Liver (tissue), 9 donors: ENCODE measurements around the gene ABCB4. TPM values are rescaled to one million over a fixed set of nuclear protein-coding genes. Genes with fewer than 3 reads are reported as not detected.

Source experiments
- DNase-seq: peaks from one replicate; pipeline ENCODE4 v3.0.0-alpha.2; 2017; ENCODE audit warnings: low spot score
- H3K27ac ChIP-seq, 2 donors: one replicate each; pipeline ENCODE4 v1.7.0; 2013; ENCODE audit warnings: inconsistent platforms in 2 of 2, low read length in 2 of 2, control low read depth in 1 of 2, low read depth in 1 of 2, mild to moderate bottlenecking in 1 of 2
- H3K27me3 ChIP-seq, 4 donors: one replicate each; pipeline versions ENCODE4 v1.6.1 to v1.7.0; 2013; ENCODE audit warnings: low read length in 3 of 4, inconsistent platforms in 1 of 4, mild to moderate bottlenecking in 1 of 4, moderate library complexity in 1 of 4; ENCODE audit not compliant: control insufficient read depth in 4 of 4, insufficient read depth in 4 of 4
- H3K36me3 ChIP-seq, 4 donors: one replicate each; pipeline versions ENCODE4 v1.6.1 to v1.7.0; 2013; ENCODE audit warnings: low read length in 3 of 4, mild to moderate bottlenecking in 3 of 4, low read depth in 1 of 4, moderate library complexity in 1 of 4; ENCODE audit not compliant: control insufficient read depth in 4 of 4, insufficient read depth in 3 of 4
- H3K4me1 ChIP-seq, 4 donors: one replicate each; pipeline versions ENCODE4 v1.6.1 to v1.7.0; 2013; ENCODE audit warnings: low read length in 3 of 4, mild to moderate bottlenecking in 3 of 4, moderate library complexity in 1 of 4; ENCODE audit not compliant: control insufficient read depth in 4 of 4, insufficient read depth in 4 of 4
- H3K4me3 ChIP-seq, 3 donors: one replicate each; pipeline versions ENCODE4 v1.6.1 to v1.7.0; 2013; ENCODE audit warnings: low read length in 3 of 3, control low read depth in 1 of 3, low read depth in 1 of 3, mild to moderate bottlenecking in 1 of 3
- H3K9ac ChIP-seq, 2 donors: one replicate each; pipeline ENCODE4 v1.7.0; 2013; ENCODE audit warnings: low read length in 2 of 2, mild to moderate bottlenecking in 2 of 2, moderate library complexity in 2 of 2, control low read depth in 1 of 2, low read depth in 1 of 2
- H3K9me3 ChIP-seq, 4 donors: one replicate each; pipeline versions ENCODE4 v1.6.1 to v1.7.0; 2013; ENCODE audit warnings: low read length in 3 of 4; ENCODE audit not compliant: control insufficient read depth in 4 of 4
- CTCF ChIP-seq: fragments of 150-350 bp; IDR thresholded peaks from 2 replicates; pipeline ENCODE4 v1.5.1; 2017; ENCODE audit warnings: improper control_type of control experiment, low read depth, low read length; ENCODE audit not compliant: missing input control
- EGR1 ChIP-seq, 2 donors: IDR thresholded peaks; 2 replicates each; pipeline ENCODE4 v1.6.1; 2016 to 2018; ENCODE audit warnings: antibody characterized with exemption in 2 of 2, low read depth in 2 of 2
- FOXA1 ChIP-seq: IDR thresholded peaks from 2 replicates; pipeline ENCODE4 v1.6.1; 2016; ENCODE audit warnings: antibody characterized with exemption
- FOXA2 ChIP-seq: IDR thresholded peaks from 2 replicates; pipeline ENCODE4 v1.6.1; 2016; ENCODE audit warnings: antibody characterized with exemption
- GABPA ChIP-seq, 2 donors: IDR thresholded peaks in 1 of 2; conservative IDR thresholded peaks in 1 of 2; 2 replicates each; pipeline ENCODE4 v1.6.1; 2016; ENCODE audit warnings: antibody characterized with exemption in 2 of 2, mild to moderate bottlenecking in 1 of 2, moderate library complexity in 1 of 2
- HNF4A ChIP-seq, 2 donors: conservative IDR thresholded peaks; 2 replicates each; pipeline ENCODE4 v1.6.1; 2016; ENCODE audit warnings: antibody characterized with exemption in 2 of 2, mild to moderate bottlenecking in 2 of 2
- HNF4G ChIP-seq: IDR thresholded peaks from 2 replicates; pipeline ENCODE4 v1.6.1; 2016; ENCODE audit warnings: antibody characterized with exemption
- JUND ChIP-seq, 2 donors: IDR thresholded peaks; 2 replicates each; pipeline ENCODE4 v1.6.1; 2016; ENCODE audit warnings: antibody characterized with exemption in 2 of 2
- NR2F2 ChIP-seq: IDR thresholded peaks from 2 replicates; pipeline ENCODE4 v1.6.1; 2016; ENCODE audit warnings: antibody characterized with exemption
- RAD21 ChIP-seq, 2 donors: IDR thresholded peaks; 2 replicates each; pipeline ENCODE4 v1.6.1; 2016; ENCODE audit warnings: antibody characterized with exemption in 2 of 2, mild to moderate bottlenecking in 2 of 2
- REST ChIP-seq: IDR thresholded peaks from 2 replicates; pipeline ENCODE4 v1.6.1; 2016; ENCODE audit warnings: antibody characterized with exemption, mild to moderate bottlenecking
- RXRA ChIP-seq, 2 donors: IDR thresholded peaks; 2 replicates each; pipeline ENCODE4 v1.6.1; 2017 to 2018; ENCODE audit warnings: antibody characterized with exemption in 2 of 2, mild to moderate bottlenecking in 1 of 2
- SP1 ChIP-seq: IDR thresholded peaks from 2 replicates; pipeline ENCODE4 v1.6.1; 2018; ENCODE audit warnings: antibody characterized with exemption, mild to moderate bottlenecking
- TAF1 ChIP-seq: conservative IDR thresholded peaks from 2 replicates; pipeline ENCODE4 v1.6.1; 2016; ENCODE audit warnings: antibody characterized with exemption, mild to moderate bottlenecking
- YY1 ChIP-seq: IDR thresholded peaks from 2 replicates; pipeline ENCODE4 v1.6.1; 2016; ENCODE audit warnings: antibody characterized with exemption, mild to moderate bottlenecking
- WGBS: extraction: QIAGEN DNeasy Blood & Tissue Kit; methylation state at CpG from one replicate; pipeline ENCODE4 v1.1.7; 2013; 5-methylcytosine and 5-hydroxymethylcytosine counted together
- polyA plus RNA-seq, 2 donors: library from polyadenylated mRNA; stranded (reverse) in 1 of 2; unstranded in 1 of 2; fragments of 200-250 nt in 1 of 2; fragments of >200 nt in 1 of 2; fragmentation: Nextera tagmentation in 1 of 2; extraction: Ambion mirVana in 1 of 2; gene quantifications; one replicate each; pipeline versions ENCODE4 v1.2.1 to v1.2.3, GENCODE V29; 2013 to 2015
- total RNA-seq, 2 donors: library from RNA; depleted of rRNA; stranded (reverse); fragments of >200 nt; gene quantifications; one replicate each; pipeline ENCODE4 v1.2.3, GENCODE V29; 2014
- TF ChIP-seq, protein P1 (sequence below): IDR thresholded peaks from 2 replicates; pipeline ENCODE4 v1.6.1; 2016; ENCODE audit warnings: antibody characterized with exemption
- TF ChIP-seq, protein P2 (sequence below): IDR thresholded peaks from 2 replicates; pipeline ENCODE4 v1.6.1; 2016; ENCODE audit warnings: antibody characterized with exemption
- TF ChIP-seq, protein P3 (sequence below): IDR thresholded peaks from 2 replicates; pipeline ENCODE4 v1.6.1; 2016; ENCODE audit warnings: antibody characterized with exemption
- donor health status: healthy.
- donor health status: healthy.
- donor health status: healthy.
- donor health status: healthy.
- donor health status: healthy.

The ABCB4 gene
- total and polyA plus RNA-seq, 4 donors = 6.7 to 409 (median 77.6) TPM

DNA sequence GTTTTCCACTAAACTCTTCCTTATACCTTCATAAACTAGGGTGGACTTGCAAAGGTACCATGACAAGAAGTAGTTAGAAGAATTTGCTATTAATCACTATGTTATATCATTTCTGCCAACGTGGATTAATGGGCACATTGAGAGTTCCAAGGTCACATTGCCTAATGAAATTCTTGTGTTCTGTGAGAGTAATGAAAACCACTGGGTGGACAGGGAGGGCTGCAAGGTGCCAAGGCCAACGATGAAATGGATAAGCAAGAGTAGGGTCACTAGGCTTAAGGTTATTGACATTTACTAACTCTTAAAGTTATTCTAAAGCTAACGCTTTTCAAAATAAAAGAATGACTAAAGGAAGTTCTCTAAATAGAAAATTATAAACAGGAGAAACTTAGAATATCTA is 6.6 kb upstream of the ABCB4 start:
- no peaks in the 10 kb centered on the region for H3K36me3 ChIP-seq
- H3K4me3 ChIP-seq = no peak overlapping the region
- H3K9ac ChIP-seq = no peak overlapping the region
- no peaks in the 10 kb centered on the region for H3K27me3 ChIP-seq
- whole genome bisulfite sequencing = 30% methylated on average over 3 of the region's 3 CpGs
- TF ChIP-seq, protein P1, sequence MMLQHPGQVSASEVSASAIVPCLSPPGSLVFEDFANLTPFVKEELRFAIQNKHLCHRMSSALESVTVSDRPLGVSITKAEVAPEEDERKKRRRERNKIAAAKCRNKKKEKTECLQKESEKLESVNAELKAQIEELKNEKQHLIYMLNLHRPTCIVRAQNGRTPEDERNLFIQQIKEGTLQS = peak; percentile 85
- TF ChIP-seq TAF1 = no peak
- TF ChIP-seq RAD21 (IDR thresholded peaks at IDR 0.05) = peak; percentile 43 to 59
- peak; percentile 20 to 90 for TF ChIP-seq EGR1 (IDR thresholded peaks at IDR 0.05; ENCODE audit: low read depth in 2 of 2)
- peak; percentile 98 for TF ChIP-seq SP1
- peak; percentile 83 for TF ChIP-seq HNF4G
- TF ChIP-seq CTCF = no peak
- peak; percentile 86 for TF ChIP-seq FOXA2
- TF ChIP-seq, protein P2, sequence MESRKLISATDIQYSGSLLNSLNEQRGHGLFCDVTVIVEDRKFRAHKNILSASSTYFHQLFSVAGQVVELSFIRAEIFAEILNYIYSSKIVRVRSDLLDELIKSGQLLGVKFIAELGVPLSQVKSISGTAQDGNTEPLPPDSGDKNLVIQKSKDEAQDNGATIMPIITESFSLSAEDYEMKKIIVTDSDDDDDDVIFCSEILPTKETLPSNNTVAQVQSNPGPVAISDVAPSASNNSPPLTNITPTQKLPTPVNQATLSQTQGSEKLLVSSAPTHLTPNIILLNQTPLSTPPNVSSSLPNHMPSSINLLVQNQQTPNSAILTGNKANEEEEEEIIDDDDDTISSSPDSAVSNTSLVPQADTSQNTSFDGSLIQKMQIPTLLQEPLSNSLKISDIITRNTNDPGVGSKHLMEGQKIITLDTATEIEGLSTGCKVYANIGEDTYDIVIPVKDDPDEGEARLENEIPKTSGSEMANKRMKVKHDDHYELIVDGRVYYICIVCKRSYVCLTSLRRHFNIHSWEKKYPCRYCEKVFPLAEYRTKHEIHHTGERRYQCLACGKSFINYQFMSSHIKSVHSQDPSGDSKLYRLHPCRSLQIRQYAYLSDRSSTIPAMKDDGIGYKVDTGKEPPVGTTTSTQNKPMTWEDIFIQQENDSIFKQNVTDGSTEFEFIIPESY = peak; percentile 92
- peak; percentile 80 for TF ChIP-seq REST
- peak; percentile 97 to 99 for TF ChIP-seq HNF4A (conservative IDR thresholded peaks at IDR 0.05)
- peak in 1 of 2 donors; percentile 34 for TF ChIP-seq GABPA (IDR thresholded peaks at IDR 0.05 in 1 of 2, conservative IDR thresholded peaks at IDR 0.05 in 1 of 2)
- TF ChIP-seq YY1 = peak; percentile 81
- peak; percentile 79 to 93 for TF ChIP-seq JUND (IDR thresholded peaks at IDR 0.05)
- peak; percentile 68 for TF ChIP-seq NR2F2
- peak; percentile 38 for TF ChIP-seq FOXA1
- TF ChIP-seq RXRA (IDR thresholded peaks at IDR 0.05) = peak; percentile 99 to 100
- TF ChIP-seq, protein P3, sequence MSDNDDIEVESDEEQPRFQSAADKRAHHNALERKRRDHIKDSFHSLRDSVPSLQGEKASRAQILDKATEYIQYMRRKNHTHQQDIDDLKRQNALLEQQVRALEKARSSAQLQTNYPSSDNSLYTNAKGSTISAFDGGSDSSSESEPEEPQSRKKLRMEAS = peak; percentile 82
- peak overlapping the region; percentile 75 to 81 for H3K27ac ChIP-seq
- H3K9me3 ChIP-seq = no peaks in the 10 kb centered on the region
- peaks cover 1 to 33% (median 13%) of the 10 kb centered on the region in 4 donors for H3K4me1 ChIP-seq
- no peak for DNase-seq
